ENCODE data around the gene LRFN5. TPM values are rescaled to one million over a fixed set of nuclear protein-coding genes. Genes with fewer than 3 reads are reported as not detected.
"Not testable (repeated sequence)": the region's sequence is repeated elsewhere in the genome, so short reads cannot be mapped to it uniquely, and the experiment has no call there.

LRFN5 gene
- total and polyA plus RNA-seq, 10 of the 15 experiments (the other 5 are each of a cell fraction or from before 2014, with no cell fraction given): 0.06 to 1.2 TPM; not detected in 8

GRCh38 chr14:41674511-41674971 is 67.9 kb downstream of the LRFN5 start:
- H3K79me2 ChIP-seq (ENCODE audit: control insufficient read depth, insufficient read depth, low read length); BruUV-seq (replicated peaks); H3K9me3 ChIP-seq (replicated peaks; ENCODE audit: control insufficient read depth, insufficient read depth, low read length); ATAC-seq; H3K4me1 ChIP-seq (ENCODE audit: control insufficient read depth, insufficient read depth, low read length); H3K27ac ChIP-seq (ENCODE audit: control insufficient read depth, insufficient read depth); in situ Hi-C loops (cut with MboI); SMC1A ChIA-PET (ENCODE audit: uncharacterized antibody, unreplicated experiment); H4K20me1 ChIP-seq (ENCODE audit: control insufficient read depth, insufficient read depth); H2AFZ ChIP-seq (ENCODE audit: control insufficient read depth, low read depth, low read length); H3K27me3 ChIP-seq (replicated peaks in 1 of 2; ENCODE audit: control insufficient read depth in 2 of 2, insufficient read depth in 2 of 2, low read length in 1 of 2); H3K9ac ChIP-seq (ENCODE audit: control insufficient read depth, insufficient read depth, low read length); intact Hi-C loops (cut with micrococcal nuclease; ENCODE audit: unreplicated experiment); RAD21 ChIA-PET (ENCODE audit: unreplicated experiment); DNase-seq (ENCODE audit: low read depth, low spot score); POLR2A ChIA-PET; FAIRE-seq; H3K4me2 ChIP-seq (ENCODE audit: control insufficient read depth, insufficient read depth); H3K4me3 ChIP-seq; CTCF ChIA-PET; H3K36me3 ChIP-seq (ENCODE audit: control insufficient read depth in 2 of 2, insufficient read depth in 2 of 2, low read length in 1 of 2): not testable (repeated sequence)
- 83% methylated on average over 14 of the region's 37 CpGs for WGBS (ENCODE audit: insufficient coverage, insufficient replicate concordance, low lambda C conversion rate, missing lambda C conversion rate)

- Histone ChIP-seq H3K4me1 (ENCODE audit: control insufficient read depth, insufficient read depth, low read length) (no peaks in the 10 kb centered on the region), H4K20me1 (ENCODE audit: control insufficient read depth, insufficient read depth) (no peaks in the 10 kb centered on the region), H3K27me3 (replicated peaks in 1 of 2; ENCODE audit: control insufficient read depth in 2 of 2, insufficient read depth in 2 of 2, low read length in 1 of 2) (no peaks in the 10 kb centered on the region), H3K9me3 (replicated peaks; ENCODE audit: control insufficient read depth, insufficient read depth, low read length) (no peaks in the 10 kb centered on the region), H3K36me3 (ENCODE audit: control insufficient read depth in 2 of 2, insufficient read depth in 2 of 2, low read length in 1 of 2) (no peaks in the 10 kb centered on the region), H3K4me2 (ENCODE audit: control insufficient read depth, insufficient read depth) (no peak overlapping the region), H3K79me2 (ENCODE audit: control insufficient read depth, insufficient read depth, low read length) (no peaks in the 10 kb centered on the region), H2AFZ (ENCODE audit: control insufficient read depth, low read depth, low read length) (no peak overlapping the region), H3K9ac (ENCODE audit: control insufficient read depth, insufficient read depth, low read length) (no peak overlapping the region), H3K4me3 (no peak overlapping the region), H3K27ac (ENCODE audit: control insufficient read depth, insufficient read depth) (no peak overlapping the region)
- ATAC-seq: no peak
- CTCF ChIA-PET: no interaction called here
- POLR2A ChIA-PET: no interaction called here
- RAD21 ChIA-PET (ENCODE audit: unreplicated experiment): no interaction called here
- no TSS peak for BruUV-seq (replicated peaks)
- no peak for DNase-seq (ENCODE audit: low read depth, low spot score)
- in situ Hi-C loops (cut with MboI): no loop called here
- SMC1A ChIA-PET (ENCODE audit: uncharacterized antibody, unreplicated experiment): no interaction called here
- WGBS (ENCODE audit: insufficient coverage, insufficient replicate concordance, low lambda C conversion rate, missing lambda C conversion rate): 2% methylated on average over 3 of the region's 3 CpGs
- FAIRE-seq: no peak
- intact Hi-C loops (cut with micrococcal nuclease; ENCODE audit: unreplicated experiment): no loop called here
- TF ChIP-seq CEBPB (IDR thresholded peaks at IDR 0.05; ENCODE audit: borderline replicate concordance in 1 of 2, low read depth in 2 of 2, low read length in 2 of 2): no peak
- TF ChIP-seq IRF4 (IDR thresholded peaks at IDR 0.05; ENCODE audit: low read depth, low read length): no peak
- no peak for TF ChIP-seq NFXL1 (IDR thresholded peaks at IDR 0.05; ENCODE audit: borderline replicate concordance)
- no peak for TF ChIP-seq KLF5 (IDR thresholded peaks at IDR 0.05; ENCODE audit: partially characterized antibody)
- no peak for TF ChIP-seq ZBTB4 (CRISPR knock-in tag; IDR thresholded peaks at IDR 0.05)
- TF ChIP-seq ZNF207 (IDR thresholded peaks at IDR 0.05; ENCODE audit: borderline replicate concordance): no peak
- TF ChIP-seq SMARCA5 (IDR thresholded peaks at IDR 0.05): no peak
- TF ChIP-seq SKIL (IDR thresholded peaks at IDR 0.05; ENCODE audit: low read depth, poor library complexity, severe bottlenecking): no peak
- no peak for TF ChIP-seq CTCF (IDR thresholded peaks at IDR 0.05 in 2 of 3, conservative IDR thresholded peaks at IDR 0.05 in 1 of 3; ENCODE audit: control insufficient read depth in 2 of 3, extremely low read depth in 1 of 3, insufficient read depth in 1 of 3, low read depth in 3 of 3, low read length in 3 of 3)
- no peak for TF ChIP-seq SMC3 (IDR thresholded peaks at IDR 0.05; ENCODE audit: borderline replicate concordance, low read length)
- no peak for TF ChIP-seq RFX5 (IDR thresholded peaks at IDR 0.05; ENCODE audit: low read depth, low read length)
Measured at GRCh38 chr14:41699486-41699885, 92.8 kb downstream of the LRFN5 start.

Data from GM12878 (cell line).